Brain microvascular endothelial cell (primary cell): ENCODE data around the gene LIN52.
A peak's percentile ranks its signal among the peaks of the same experiment; 100 is the strongest.

Experiments
- DNase-seq: peaks from one replicate; pipeline ENCODE4 v3.0.0-alpha.2; 2020
- H3K27ac ChIP-seq: fragments of 250-450 bp; sonication (Bioruptor Pico); 2 replicates; pipeline ENCODE4 v1.5.1; 2020; ENCODE audit warnings: mild to moderate bottlenecking, moderate library complexity
- H3K27me3 ChIP-seq: fragments of 250-450 bp; sonication (Bioruptor Pico); replicated peaks from 2 replicates; pipeline ENCODE4 v1.5.1; 2020; ENCODE audit warnings: mild to moderate bottlenecking
- H3K36me3 ChIP-seq: fragments of 250-450 bp; sonication (Bioruptor Pico); replicated peaks from 2 replicates; pipeline ENCODE4 v1.5.1; 2020; ENCODE audit warnings: mild to moderate bottlenecking
- H3K4me3 ChIP-seq: 2 replicates; pipeline ENCODE4 v1.5.1; 2011; ENCODE audit warnings: low read depth, mild to moderate bottlenecking, control low read depth, low read length, moderate library complexity
- CTCF ChIP-seq: IDR thresholded peaks from 2 replicates; pipeline ENCODE4 v1.5.1; 2011; ENCODE audit warnings: low read depth, mild to moderate bottlenecking, moderate library complexity, low read length, control low read depth, inconsistent platforms; ENCODE audit errors: missing control alignments
- in situ Hi-C: cut with HindIII; loops from 2 replicates; pipeline ENCODE4 v1.10.0; 2017; ENCODE audit warnings: low sequenced_read_pairs, low pct_ligation_motif_present

LIN52 gene

GRCh38 chr14:74065746-74066575 is 18.8 kb upstream of the LIN52 start:
- DNase-seq: no peak
- in situ Hi-C loops: no loop called here
- Histone ChIP-seq H3K27me3 (no peaks in the 10 kb centered on the region), H3K4me3 (no peak overlapping the region), H3K27ac (no peak overlapping the region), H3K36me3 (no peaks in the 10 kb centered on the region)
- no peak for TF ChIP-seq CTCF

GRCh38 chr14:74077401-74077800 is 7.4 kb upstream of the LIN52 start:
- TF ChIP-seq CTCF: no peak
- Histone ChIP-seq H3K4me3 (no peak overlapping the region), H3K36me3 (no peaks in the 10 kb centered on the region), H3K27me3 (no peaks in the 10 kb centered on the region), H3K27ac (no peak overlapping the region)
- DNase-seq: no peak
- in situ Hi-C loops: no loop called here

- Histone ChIP-seq H3K36me3 (no peaks in the 10 kb centered on the region), H3K27me3 (no peaks in the 10 kb centered on the region), H3K4me3 (no peak overlapping the region), H3K27ac (no peak overlapping the region)
- TF ChIP-seq CTCF: no peak
- in situ Hi-C loops: no loop called here
- no peak for DNase-seq
Measured at GRCh38 chr14:74080820-74081460, 3.8 kb upstream of the LIN52 start.

GRCh38 chr14:74081491-74081890 is 3.3 kb upstream of the LIN52 start:
- DNase-seq: no peak
- H3K27me3 ChIP-seq: no peaks in the 10 kb centered on the region
- in situ Hi-C loops: no loop called here
- no peaks in the 10 kb centered on the region for H3K36me3 ChIP-seq
- no peak for TF ChIP-seq CTCF
- H3K27ac ChIP-seq: no peak overlapping the region
- H3K4me3 ChIP-seq: no peak overlapping the region

GRCh38 chr14:74083161-74083560 is 1.6 kb upstream of the LIN52 start:
- Histone ChIP-seq H3K4me3 (no peak overlapping the region), H3K27ac (no peak overlapping the region), H3K36me3 (no peaks in the 10 kb centered on the region), H3K27me3 (no peaks in the 10 kb centered on the region)
- in situ Hi-C loops: no loop called here
- DNase-seq: no peak
- TF ChIP-seq CTCF: no peak

GRCh38 chr14:74083784-74084276 is 926 bp upstream of the LIN52 start:
- H3K27me3 ChIP-seq: no peaks in the 10 kb centered on the region
- no peak for TF ChIP-seq CTCF
- in situ Hi-C loops: no loop called here
- H3K36me3 ChIP-seq: no peaks in the 10 kb centered on the region
- peak overlapping the region; percentile 39 for H3K27ac ChIP-seq
- peak overlapping the region; percentile 86 for H3K4me3 ChIP-seq
- no peak for DNase-seq
